CD4-positive, alpha-beta memory T cell (primary cell): ENCODE data around the gene ARAP2. TPM values are rescaled to one million over a fixed set of nuclear protein-coding genes. Genes with fewer than 3 reads are reported as not detected.

Source experiments
- CTCF ChIA-PET: fragments of 350-600 bp; sonication (Branson Sonifier 250); formaldehyde crosslinking; loops from one replicate; lab custom pipeline; 2021; ENCODE audit warnings: inconsistent platforms; ENCODE audit not compliant: partially characterized antibody; lab: Charles Lee
- POLR2A ChIA-PET: fragments of 350-600 bp; sonication (Branson Sonifier 250); formaldehyde crosslinking; loops from one replicate; lab custom pipeline; 2021; ENCODE audit not compliant: partially characterized antibody; lab: Charles Lee
- DNase-seq, 5 donors: peaks; one replicate each; pipeline versions ENCODE4 v3.0.0 to v3.0.0-alpha.2; 2020 to 2022; ENCODE audit warnings: mixed read lengths in 1 of 5
- H3K27ac ChIP-seq: one replicate; pipeline ENCODE4 v1.7.0; 2013; ENCODE audit warnings: low read depth, low read length
- H3K27me3 ChIP-seq: 2 replicates; pipeline ENCODE4 v1.7.0; 2013; ENCODE audit warnings: mild to moderate bottlenecking, low read length, moderate library complexity; ENCODE audit not compliant: insufficient read depth
- H3K36me3 ChIP-seq: 2 replicates; pipeline ENCODE4 v1.7.0; 2013; ENCODE audit warnings: mild to moderate bottlenecking, low read length, moderate library complexity; ENCODE audit not compliant: insufficient read depth
- H3K4me1 ChIP-seq: 2 replicates; pipeline ENCODE4 v1.7.0; 2013; ENCODE audit warnings: mild to moderate bottlenecking, low read length, moderate library complexity; ENCODE audit not compliant: insufficient read depth
- H3K4me3 ChIP-seq, 2 donors: one replicate each; pipeline ENCODE4 v1.7.0; 2013; ENCODE audit warnings: low read length in 2 of 2, mild to moderate bottlenecking in 1 of 2
- H3K9me3 ChIP-seq, 2 donors: one replicate each; pipeline ENCODE4 v1.7.0; 2013; ENCODE audit warnings: low read length in 2 of 2, control low read depth in 1 of 2; ENCODE audit not compliant: control insufficient read depth in 1 of 2
- H3K27ac Mint-ChIP-seq, 7 donors: one replicate each; pipeline ENCODE4 v1.8.0; 2020 to 2021; ENCODE audit warnings: mixed read lengths in 7 of 7, mild to moderate bottlenecking in 6 of 7, inconsistent platforms in 3 of 7, moderate library complexity in 3 of 7
- H3K27me3 Mint-ChIP-seq, 2 donors: one replicate each; pipeline ENCODE4 v1.8.0; 2020 to 2021; ENCODE audit warnings: mixed read lengths in 2 of 2
- H3K36me3 Mint-ChIP-seq, 2 donors: one replicate each; pipeline ENCODE4 v1.8.0; 2020 to 2021; ENCODE audit warnings: mixed read lengths in 2 of 2, inconsistent platforms in 1 of 2, mild to moderate bottlenecking in 1 of 2
- H3K4me1 Mint-ChIP-seq, 4 donors: one replicate each; pipeline ENCODE4 v1.8.0; 2020 to 2021; ENCODE audit warnings: mixed read lengths in 4 of 4, mild to moderate bottlenecking in 1 of 4
- H3K4me3 Mint-ChIP-seq, 8 donors: one replicate each; pipeline ENCODE4 v1.8.0; 2020 to 2021; ENCODE audit warnings: mixed read lengths in 8 of 8, mild to moderate bottlenecking in 7 of 8, moderate library complexity in 6 of 8, inconsistent platforms in 3 of 8
- H3K9me3 Mint-ChIP-seq, 8 donors: one replicate each; pipeline ENCODE4 v1.8.0; 2020 to 2021; ENCODE audit warnings: mixed read lengths in 8 of 8, mild to moderate bottlenecking in 5 of 8, inconsistent platforms in 3 of 8, moderate library complexity in 1 of 8
- intact Hi-C: fragments of 100-400 bp; cut with micrococcal nuclease; formaldehyde crosslinking; loops from one replicate; pipeline ENCODE4 v1.15.1; 2023
- polyA plus RNA-seq, 2 donors: library from polyadenylated mRNA; unstranded; fragments of 300-500 nt; fragmentation: Illumina TruSeq; gene quantifications; one replicate each; pipeline ENCODE4 v1.2.3, GENCODE V29; 2021
- total RNA-seq, 2 experiments: library from RNA; stranded (reverse); gene quantifications; one replicate each; pipeline ENCODE4 v1.2.3, GENCODE V29; 2021

ARAP2 gene
- total and polyA plus RNA-seq, 4 experiments from 2014 or later, result 19.7 to 97.4 (median 59.3) TPM

DNA sequence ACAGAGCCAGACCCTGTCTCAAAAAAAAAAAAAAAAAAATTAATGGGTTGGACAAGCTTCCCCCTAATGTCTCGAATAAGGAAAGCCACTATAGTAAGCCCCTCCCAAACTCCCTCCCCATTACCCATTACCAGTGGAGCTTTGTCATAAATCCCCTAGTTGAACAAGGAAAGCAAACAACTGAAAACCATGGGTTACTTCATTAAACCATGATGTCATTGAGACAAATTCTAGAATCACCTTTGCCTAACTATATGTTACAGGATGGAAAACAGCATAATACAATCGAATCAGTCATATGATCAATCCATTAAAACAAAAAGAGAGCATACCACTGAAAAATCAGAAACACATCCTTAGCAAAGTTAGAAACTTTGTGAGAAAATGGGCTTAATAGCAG, 8.2 kb downstream of the ARAP2 start:
- Histone ChIP-seq H3K4me1 (peaks cover 94% of the 10 kb centered on the region), H3K9me3 (no peaks in the 10 kb centered on the region), H3K36me3 (no peaks in the 10 kb centered on the region), H3K27me3 (no peaks in the 10 kb centered on the region), H3K27ac (no peak overlapping the region), H3K4me3 (no peak overlapping the region)
- Mint-ChIP-seq H3K36me3 (peaks cover 54 to 57% of the 10 kb centered on the region in 2 donors), H3K4me3 (peak overlapping the region in 2 of 8 donors; percentile 32 to 57), H3K27me3 (no peaks in the 10 kb centered on the region), H3K27ac (peak overlapping the region in 2 of 7 donors; percentile 7 to 77), H3K9me3 (peaks cover 0 to 7% (median 4%) of the 10 kb centered on the region in 8 donors), H3K4me1 (peaks cover 71 to 95% (median 83%) of the 10 kb centered on the region in 4 donors)
- no peak for DNase-seq
- intact Hi-C loops, result no loop called here
- ChIA-PET POLR2A (interaction anchor here (0.9 to 2.5 kb wide), 2 partner anchors 8 to 27 kb away, joined by 3 to 10 read pairs; partner anchors contain the start of gene ARAP2), CTCF (interaction anchor here (1.0 to 1.4 kb wide), 3 partner anchors 16 to 114 kb away, joined by 3 read pairs; no protein-coding TSS in a partner anchor)

DNA sequence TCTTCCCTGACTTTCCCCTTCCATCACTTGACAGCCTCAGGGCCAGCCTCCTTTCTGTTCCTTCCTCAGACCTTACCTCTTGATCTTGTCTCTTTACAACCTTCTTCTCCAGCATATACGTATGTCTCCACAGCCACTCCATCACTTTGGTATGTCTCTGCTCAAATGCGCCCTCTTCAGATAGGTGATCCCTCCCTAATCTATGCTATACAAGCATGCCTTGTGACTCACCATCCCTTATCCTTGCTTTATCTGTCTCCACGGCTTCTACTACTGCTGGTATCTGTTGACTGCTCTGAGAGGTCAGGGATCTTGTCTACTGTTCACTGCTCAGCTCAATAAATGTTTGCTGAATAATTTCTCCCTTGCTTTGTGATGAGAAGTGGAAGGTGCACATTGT, 9.0 kb downstream of the ARAP2 start:
- Histone ChIP-seq H3K4me3 (no peak overlapping the region), H3K27ac (no peak overlapping the region), H3K9me3 (no peaks in the 10 kb centered on the region), H3K27me3 (no peaks in the 10 kb centered on the region), H3K36me3 (no peaks in the 10 kb centered on the region), H3K4me1 (peaks cover 92% of the 10 kb centered on the region)
- ChIA-PET CTCF (interaction anchor here (0.9 to 1.4 kb wide), 3 partner anchors 12 to 114 kb away, joined by 3 read pairs; no protein-coding TSS in a partner anchor), POLR2A (interaction anchor here (2.5 kb wide), 1 partner anchor 9 kb away, joined by 10 read pairs; the partner anchor contains the start of gene ARAP2)
- peak overlapping the region in 4 of 8 donors; percentile 6 to 49 (median 34) for H3K4me3 Mint-ChIP-seq
- no peak for DNase-seq
- H3K27me3 Mint-ChIP-seq, result no peaks in the 10 kb centered on the region
- peaks cover 0 to 7% (median 4%) of the 10 kb centered on the region in 8 donors for H3K9me3 Mint-ChIP-seq
- H3K4me1 Mint-ChIP-seq, result peaks cover 69 to 97% (median 83%) of the 10 kb centered on the region in 4 donors
- peaks cover 54 to 56% of the 10 kb centered on the region in 2 donors for H3K36me3 Mint-ChIP-seq
- intact Hi-C loops, result loop anchor here (2.0 kb wide), 1 partner anchor 15 kb away; no protein-coding TSS in a partner anchor
- H3K27ac Mint-ChIP-seq, result peak overlapping the region in 5 of 7 donors; percentile 2 to 70 (median 10)

DNA sequence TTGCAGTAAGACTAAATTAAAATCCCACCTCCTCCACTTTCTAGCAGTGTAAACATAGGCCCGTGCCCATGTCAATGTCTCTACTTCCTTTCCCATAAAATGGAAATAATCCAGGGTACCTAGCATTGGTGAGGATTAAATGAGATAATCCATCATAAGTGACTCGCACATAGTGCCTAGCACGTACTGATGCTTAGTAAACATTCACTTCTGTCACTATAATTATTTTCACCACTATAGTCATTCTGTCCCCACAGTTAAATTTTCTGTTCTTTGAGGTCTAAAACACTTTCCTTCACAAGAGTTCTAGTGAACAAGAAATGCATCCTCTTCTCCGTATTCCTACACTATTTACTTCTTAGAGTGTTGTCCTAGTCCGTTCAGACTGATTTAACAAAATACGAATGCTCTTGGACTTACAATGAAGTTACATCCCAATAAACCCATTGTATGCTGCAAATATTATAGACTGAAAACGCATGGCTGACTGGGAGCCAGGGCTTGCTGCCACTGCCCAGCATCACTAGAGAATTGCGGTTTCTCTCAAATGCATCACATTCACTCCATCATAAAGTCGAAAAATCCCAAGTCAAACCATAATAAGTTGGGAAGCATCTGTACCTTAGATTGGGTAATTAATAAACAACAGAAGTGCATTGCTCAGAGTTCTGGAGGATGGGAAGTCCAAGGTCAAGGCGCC, 10.6 kb downstream of the ARAP2 start:
- intact Hi-C loops, result loop anchor here (2.0 kb wide), 1 partner anchor 13 kb away; no protein-coding TSS in a partner anchor
- no peaks in the 10 kb centered on the region for H3K9me3 ChIP-seq
- H3K27me3 ChIP-seq, result no peaks in the 10 kb centered on the region
- Mint-ChIP-seq H3K9me3 (peaks cover 0 to 7% (median 4%) of the 10 kb centered on the region in 8 donors), H3K27ac (peak overlapping the region in 5 of 7 donors; percentile 17 to 76 (median 68)), H3K36me3 (peaks cover 48 to 52% of the 10 kb centered on the region in 2 donors), H3K4me3 (peak overlapping the region in 3 of 8 donors; percentile 6 to 25 (median 13)), H3K4me1 (peaks cover 70 to 96% (median 83%) of the 10 kb centered on the region in 4 donors), H3K27me3 (no peaks in the 10 kb centered on the region)
- no peak overlapping the region for H3K27ac ChIP-seq
- DNase-seq, result no peak
- no peak overlapping the region for H3K4me3 ChIP-seq
- CTCF ChIA-PET, result no interaction called here
- no peaks in the 10 kb centered on the region for H3K36me3 ChIP-seq
- peaks cover 94% of the 10 kb centered on the region for H3K4me1 ChIP-seq
- POLR2A ChIA-PET, result interaction anchor here (2.5 to 6.1 kb wide), 2 partner anchors 10 to 11 kb away, joined by 10 to 52 read pairs; partner anchors contain the start of gene ARAP2

DNA sequence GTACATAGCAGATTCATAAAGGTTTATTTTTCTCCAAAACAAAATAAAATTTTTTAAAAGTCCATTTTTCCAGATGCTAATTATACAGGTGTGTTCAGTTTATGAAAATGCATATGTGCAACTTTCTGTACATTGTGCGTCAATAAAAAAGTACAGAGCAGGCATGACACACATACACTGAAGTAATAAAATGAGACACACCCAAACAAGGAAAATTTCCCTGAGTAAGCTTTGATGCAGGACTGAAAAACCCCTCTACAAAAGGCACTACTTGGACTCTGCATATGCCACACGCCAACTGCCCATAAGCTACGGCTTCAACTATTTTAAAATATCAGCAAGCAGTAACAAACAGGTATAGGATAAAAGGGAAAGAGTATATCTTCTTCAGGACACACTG, 13.8 kb downstream of the ARAP2 start:
- no peak overlapping the region for H3K4me3 ChIP-seq
- intact Hi-C loops, result no loop called here
- peaks cover 0 to 5% (median 1%) of the 10 kb centered on the region in 8 donors for H3K9me3 Mint-ChIP-seq
- H3K27me3 Mint-ChIP-seq, result no peaks in the 10 kb centered on the region
- H3K36me3 Mint-ChIP-seq, result peaks cover 30 to 35% of the 10 kb centered on the region in 2 donors
- peak overlapping the region in 4 of 7 donors; percentile 37 to 71 (median 43) for H3K27ac Mint-ChIP-seq
- H3K27ac ChIP-seq, result no peak overlapping the region
- no peaks in the 10 kb centered on the region for H3K9me3 ChIP-seq
- H3K4me1 Mint-ChIP-seq, result peaks cover 72 to 97% (median 87%) of the 10 kb centered on the region in 4 donors
- ChIA-PET CTCF (no interaction called here), POLR2A (interaction anchor here (0.7 to 6.1 kb wide), 2 partner anchors 13 to 93 kb away, joined by 3 to 52 read pairs; partner anchors contain the start of gene ARAP2)
- no peak for DNase-seq
- H3K27me3 ChIP-seq, result no peaks in the 10 kb centered on the region
- peak overlapping the region in 5 of 8 donors; percentile 10 to 44 (median 35) for H3K4me3 Mint-ChIP-seq
- H3K36me3 ChIP-seq, result no peaks in the 10 kb centered on the region
- peaks cover 94% of the 10 kb centered on the region for H3K4me1 ChIP-seq

DNA sequence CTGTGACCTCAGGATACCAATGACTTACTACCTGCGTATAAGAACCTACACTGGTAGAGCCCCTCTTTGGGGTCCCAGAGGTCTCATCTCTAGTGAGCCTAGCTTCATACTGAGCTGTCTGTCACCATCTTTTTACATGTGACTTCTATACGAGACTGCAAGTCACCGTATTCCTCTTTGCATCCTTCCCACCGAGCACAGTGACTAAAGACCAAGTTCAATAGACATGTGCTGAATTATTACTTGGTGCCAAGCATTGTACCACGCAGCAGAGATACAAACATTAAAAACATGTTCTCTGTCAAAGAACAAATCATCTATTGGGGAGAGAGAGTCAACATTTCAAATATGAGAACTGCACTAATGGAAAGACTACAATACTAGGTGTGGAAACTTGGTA, 16.4 kb downstream of the ARAP2 start:
- ChIA-PET POLR2A (interaction anchor here (6.1 kb wide), 1 partner anchor 15 kb away, joined by 52 read pairs; the partner anchor contains the start of gene ARAP2), CTCF (interaction anchor here (0.8 to 2.0 kb wide), 2 partner anchors 14 to 17 kb away, joined by 4 to 6 read pairs; partner anchors contain the start of gene ARAP2)
- Mint-ChIP-seq H3K27ac (peak overlapping the region in 3 of 7 donors; percentile 14 to 32 (median 25)), H3K9me3 (peaks cover 0 to 2% (median 0%) of the 10 kb centered on the region in 8 donors), H3K27me3 (no peaks in the 10 kb centered on the region), H3K4me1 (peaks cover 65 to 95% (median 81%) of the 10 kb centered on the region in 4 donors), H3K36me3 (peaks cover 19 to 24% of the 10 kb centered on the region in 2 donors), H3K4me3 (peak overlapping the region; percentile 1 to 70 (median 37))
- no peak for DNase-seq
- intact Hi-C loops, result loop anchor here (1.0 to 2.0 kb wide), 2 partner anchors 12 to 19 kb away; no protein-coding TSS in a partner anchor
- Histone ChIP-seq H3K9me3 (no peaks in the 10 kb centered on the region), H3K4me3 (no peak overlapping the region), H3K27ac (no peak overlapping the region), H3K36me3 (no peaks in the 10 kb centered on the region), H3K4me1 (peaks cover 87% of the 10 kb centered on the region), H3K27me3 (no peaks in the 10 kb centered on the region)

DNA sequence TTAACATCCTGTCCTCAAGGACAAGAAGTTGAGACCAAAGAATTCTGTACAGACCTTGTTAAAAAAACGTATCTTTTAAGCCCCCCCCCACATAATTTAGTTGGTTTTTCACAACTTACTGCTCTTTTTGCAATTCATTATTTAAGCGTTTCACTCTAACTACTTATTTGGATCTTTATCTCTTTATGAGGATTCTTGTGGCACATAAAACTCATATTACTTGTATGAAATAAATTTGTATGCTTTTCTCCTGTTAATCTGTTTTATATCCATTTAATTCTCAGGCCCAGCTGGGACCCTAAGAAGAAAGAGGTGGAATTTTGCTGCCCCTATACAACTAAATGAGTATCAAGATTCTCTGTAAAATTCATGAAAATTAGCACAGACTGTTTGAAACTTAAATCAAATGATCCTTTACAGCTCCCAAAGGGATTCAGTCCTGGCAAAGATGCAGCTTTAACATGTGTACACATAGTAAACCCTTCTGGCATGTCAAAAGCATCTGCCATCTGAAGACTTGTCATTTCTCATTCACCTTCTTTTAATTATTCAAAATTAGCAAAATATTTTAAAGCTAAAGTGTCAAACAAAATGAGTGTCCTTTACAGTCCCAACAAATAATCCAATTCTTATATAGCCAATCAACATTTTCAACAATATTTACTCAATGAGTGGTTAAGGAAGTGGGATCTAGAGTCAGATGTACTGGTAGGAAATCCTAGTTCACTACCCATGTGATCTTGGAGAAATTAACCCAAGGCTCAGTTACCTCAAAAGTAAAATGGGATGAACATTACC, 17.7 kb downstream of the ARAP2 start:
- H3K9me3 Mint-ChIP-seq, result no peaks in the 10 kb centered on the region
- H3K27me3 ChIP-seq, result no peaks in the 10 kb centered on the region
- H3K4me3 Mint-ChIP-seq, result peak overlapping the region in 5 of 8 donors; percentile 16 to 72 (median 53)
- no peak for DNase-seq
- CTCF ChIA-PET, result no interaction called here
- peak overlapping the region in 2 of 7 donors; percentile 17 to 66 for H3K27ac Mint-ChIP-seq
- no peak overlapping the region for H3K4me3 ChIP-seq
- no peak overlapping the region for H3K27ac ChIP-seq
- intact Hi-C loops, result loop anchor here (2.0 kb wide), 1 partner anchor 18 kb away; no protein-coding TSS in a partner anchor
- peaks cover 66 to 95% (median 78%) of the 10 kb centered on the region in 4 donors for H3K4me1 Mint-ChIP-seq
- peaks cover 86% of the 10 kb centered on the region for H3K4me1 ChIP-seq
- no peaks in the 10 kb centered on the region for H3K27me3 Mint-ChIP-seq
- no peaks in the 10 kb centered on the region for H3K36me3 ChIP-seq
- POLR2A ChIA-PET, result interaction anchor here (1.1 to 1.9 kb wide), 4 partner anchors 16 to 59 kb away, joined by 3 to 7 read pairs (median 6); partner anchors contain the start of gene ARAP2
- H3K9me3 ChIP-seq, result no peaks in the 10 kb centered on the region
- H3K36me3 Mint-ChIP-seq, result peaks cover 12 to 20% of the 10 kb centered on the region in 2 donors
